ENCODE data around the gene MSRB2.
A peak's percentile ranks its signal among the peaks of the same experiment; 100 is the strongest.

The MSRB2 gene

DNA sequence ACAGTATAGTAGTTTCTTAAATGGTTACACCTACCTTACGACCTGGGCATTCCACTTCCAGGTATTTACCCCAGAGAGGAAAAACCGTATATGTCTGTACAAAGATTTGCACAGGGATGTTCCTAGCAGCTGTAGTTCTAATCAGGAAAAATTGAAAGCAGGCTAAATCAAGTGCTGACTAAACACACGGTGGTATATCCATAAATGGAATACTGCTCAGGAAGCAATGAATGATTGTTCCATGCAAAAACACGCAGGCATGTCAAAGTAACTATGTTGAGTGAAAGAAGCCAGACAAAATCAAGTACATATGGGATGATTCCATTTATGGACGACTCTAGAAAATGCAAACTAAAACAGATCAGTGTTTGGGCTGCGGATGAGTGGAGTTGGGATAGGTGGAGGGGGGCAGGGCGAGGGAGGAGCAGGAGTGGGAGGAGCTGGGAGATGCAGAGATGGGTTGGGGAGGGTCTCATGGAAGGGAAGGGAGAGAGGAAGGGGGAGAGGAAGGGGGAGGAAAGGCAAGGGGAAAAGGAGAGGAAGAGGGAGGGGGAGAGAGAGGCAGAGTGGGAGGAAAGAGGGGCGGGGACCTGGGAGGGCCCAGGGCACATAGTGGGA, 484 bp upstream of the MSRB2 start:
- Histone ChIP-seq H2AFZ (ENCODE audit: low read length) (no peak overlapping the region), H3K36me3 (ENCODE audit: insufficient read depth, low read length) (no peaks in the 10 kb centered on the region; the same call in 1 of the 2 replicates), H3K9me2 (ENCODE audit: low read depth, low read length) (no peaks in the 10 kb centered on the region), H3K9me3 (ENCODE audit: low read length) (no peaks in the 10 kb centered on the region), H3K27me3 (ENCODE audit: insufficient read depth, low read length) (no peaks in the 10 kb centered on the region), H3K4me2 (ENCODE audit: low read length) (no peak overlapping the region), H3F3A (ENCODE audit: insufficient read depth, low read length) (peaks cover 6% of the 10 kb centered on the region; the same call in 1 of the 2 replicates), H3K9ac (ENCODE audit: low read length) (no peak overlapping the region), H4K20me1 (ENCODE audit: insufficient read depth, low read length) (no peaks in the 10 kb centered on the region), H3K4me3 (ENCODE audit: low read depth, low read length, poor library complexity, severe bottlenecking) (peak overlapping the region; percentile 87), H3K27ac (ENCODE audit: low read depth, low read length, poor library complexity, severe bottlenecking) (no peak overlapping the region), H3K4me1 (ENCODE audit: insufficient read depth, low read length, severe bottlenecking) (peaks cover 12% of the 10 kb centered on the region), H3K79me2 (ENCODE audit: insufficient read depth, low read length) (no peaks in the 10 kb centered on the region)
- TF ChIP-seq, protein P1, sequence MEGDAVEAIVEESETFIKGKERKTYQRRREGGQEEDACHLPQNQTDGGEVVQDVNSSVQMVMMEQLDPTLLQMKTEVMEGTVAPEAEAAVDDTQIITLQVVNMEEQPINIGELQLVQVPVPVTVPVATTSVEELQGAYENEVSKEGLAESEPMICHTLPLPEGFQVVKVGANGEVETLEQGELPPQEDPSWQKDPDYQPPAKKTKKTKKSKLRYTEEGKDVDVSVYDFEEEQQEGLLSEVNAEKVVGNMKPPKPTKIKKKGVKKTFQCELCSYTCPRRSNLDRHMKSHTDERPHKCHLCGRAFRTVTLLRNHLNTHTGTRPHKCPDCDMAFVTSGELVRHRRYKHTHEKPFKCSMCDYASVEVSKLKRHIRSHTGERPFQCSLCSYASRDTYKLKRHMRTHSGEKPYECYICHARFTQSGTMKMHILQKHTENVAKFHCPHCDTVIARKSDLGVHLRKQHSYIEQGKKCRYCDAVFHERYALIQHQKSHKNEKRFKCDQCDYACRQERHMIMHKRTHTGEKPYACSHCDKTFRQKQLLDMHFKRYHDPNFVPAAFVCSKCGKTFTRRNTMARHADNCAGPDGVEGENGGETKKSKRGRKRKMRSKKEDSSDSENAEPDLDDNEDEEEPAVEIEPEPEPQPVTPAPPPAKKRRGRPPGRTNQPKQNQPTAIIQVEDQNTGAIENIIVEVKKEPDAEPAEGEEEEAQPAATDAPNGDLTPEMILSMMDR (IDR thresholded peaks at IDR 0.05; ENCODE audit: low read length): no peak
- no peak for TF ChIP-seq EZH2 (IDR thresholded peaks at IDR 0.05; ENCODE audit: borderline replicate concordance, low read length)

DNA sequence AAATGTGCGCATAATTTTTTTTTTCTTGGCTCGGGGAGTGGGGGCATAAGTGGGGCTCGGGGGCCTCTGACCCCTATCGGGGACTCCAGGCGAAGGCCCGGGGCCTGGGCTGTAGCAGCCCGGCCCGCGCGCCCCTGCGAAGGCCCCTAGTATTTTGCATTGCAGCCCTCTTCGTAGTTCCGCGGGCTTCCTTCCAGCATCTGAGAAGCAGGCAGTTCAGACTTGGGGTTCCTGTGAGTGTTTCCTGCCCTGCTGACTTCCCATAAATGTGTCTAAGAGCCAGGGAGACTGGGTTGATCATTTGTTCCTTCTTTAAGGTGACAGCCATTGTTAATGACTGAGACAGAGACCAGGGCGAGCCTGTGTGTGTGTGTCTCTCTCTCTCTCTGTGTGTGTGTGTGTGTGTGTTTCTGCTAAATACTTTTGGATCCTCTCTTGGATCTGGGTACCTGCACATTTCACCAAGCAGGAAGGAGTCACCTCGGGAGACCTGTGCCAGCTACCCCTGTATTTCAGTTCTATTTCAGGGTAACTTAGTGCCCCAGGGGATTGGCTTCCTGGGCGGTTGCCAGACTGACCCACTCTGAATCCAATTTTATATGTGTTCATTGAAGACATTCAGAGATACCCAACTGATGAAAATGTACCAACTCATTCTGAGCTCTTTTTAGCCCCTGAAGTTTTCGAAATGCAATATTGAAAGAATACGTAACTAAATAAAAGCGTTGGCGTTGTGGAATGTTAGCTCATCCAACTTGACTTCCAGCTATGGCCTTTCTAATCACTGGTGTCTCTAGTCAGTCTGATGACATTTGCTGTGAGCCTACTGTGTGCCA, 805 bp downstream of the MSRB2 start:
- Histone ChIP-seq H3K79me2 (ENCODE audit: insufficient read depth, low read length) (no peaks in the 10 kb centered on the region), H2AFZ (ENCODE audit: low read length) (0 out of 2 replicates have a peak overlapping the region, but pooled peaks have one; percentile 60), H4K20me1 (ENCODE audit: insufficient read depth, low read length) (no peaks in the 10 kb centered on the region), H3K36me3 (ENCODE audit: insufficient read depth, low read length) (no peaks in the 10 kb centered on the region; the same call in 1 of the 2 replicates), H3K4me2 (ENCODE audit: low read length) (peak overlapping the region; percentile 92), H3K9ac (ENCODE audit: low read length) (peak overlapping the region; percentile 91), H3K4me3 (ENCODE audit: low read depth, low read length, poor library complexity, severe bottlenecking) (peak overlapping the region; percentile 87), H3F3A (ENCODE audit: insufficient read depth, low read length) (peaks cover 6% of the 10 kb centered on the region; the same call in 1 of the 2 replicates), H3K27ac (ENCODE audit: low read depth, low read length, poor library complexity, severe bottlenecking) (no peak overlapping the region), H3K9me3 (ENCODE audit: low read length) (no peaks in the 10 kb centered on the region), H3K4me1 (ENCODE audit: insufficient read depth, low read length, severe bottlenecking) (peaks cover 12% of the 10 kb centered on the region), H3K27me3 (ENCODE audit: insufficient read depth, low read length) (no peaks in the 10 kb centered on the region), H3K9me2 (ENCODE audit: low read depth, low read length) (no peaks in the 10 kb centered on the region)
- no peak for TF ChIP-seq EZH2 (IDR thresholded peaks at IDR 0.05; ENCODE audit: borderline replicate concordance, low read length)
- TF ChIP-seq, protein P1 (IDR thresholded peaks at IDR 0.05; ENCODE audit: low read length): no peak

DNA sequence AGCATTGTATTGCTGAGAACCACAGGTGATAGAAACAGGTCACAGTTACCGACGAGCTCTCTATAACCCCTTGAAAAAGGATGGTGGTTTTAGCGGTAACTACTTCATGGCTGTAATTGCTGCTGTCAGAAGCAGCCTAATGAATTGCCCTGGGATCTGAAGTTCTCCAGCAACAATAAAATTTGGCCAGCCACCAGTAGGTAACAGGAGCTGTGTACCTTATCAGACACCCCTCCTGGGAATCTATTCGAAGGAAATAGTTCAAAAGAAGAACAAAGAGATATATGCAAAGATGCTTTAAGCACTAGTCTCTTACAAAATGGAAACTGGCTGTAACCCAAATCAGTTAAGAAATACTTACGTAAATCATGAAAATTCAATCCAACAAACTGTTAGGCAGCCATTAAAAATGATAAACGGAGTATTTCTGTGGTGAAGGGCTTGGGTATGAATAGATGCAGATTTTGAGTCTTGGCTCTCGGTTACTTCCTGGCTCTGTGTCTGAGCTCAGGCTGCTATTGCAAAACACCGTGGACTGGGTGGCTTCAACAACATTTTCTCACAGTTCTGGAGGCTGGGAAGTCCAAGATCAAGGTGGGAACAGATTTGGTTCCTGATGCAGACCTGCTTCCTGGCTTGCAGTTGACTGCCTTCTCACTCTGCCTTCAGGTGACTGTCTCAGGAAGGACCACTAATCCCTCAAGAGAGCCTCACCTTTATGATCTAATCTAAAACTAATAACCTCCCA, 1.6 kb downstream of the MSRB2 start:
- peak overlapping the region; percentile 92 for H3K4me2 ChIP-seq (ENCODE audit: low read length)
- no peaks in the 10 kb centered on the region for H3K27me3 ChIP-seq (ENCODE audit: insufficient read depth, low read length)
- no peaks in the 10 kb centered on the region for H3K79me2 ChIP-seq (ENCODE audit: insufficient read depth, low read length)
- H2AFZ ChIP-seq (ENCODE audit: low read length): no peak overlapping the region
- H3K27ac ChIP-seq (ENCODE audit: low read depth, low read length, poor library complexity, severe bottlenecking): no peak overlapping the region
- H3K4me3 ChIP-seq (ENCODE audit: low read depth, low read length, poor library complexity, severe bottlenecking): peak overlapping the region; percentile 87
- no peaks in the 10 kb centered on the region for H4K20me1 ChIP-seq (ENCODE audit: insufficient read depth, low read length)
- no peak overlapping the region for H3K9ac ChIP-seq (ENCODE audit: low read length)
- H3K4me1 ChIP-seq (ENCODE audit: insufficient read depth, low read length, severe bottlenecking): peaks cover 12% of the 10 kb centered on the region
- no peaks in the 10 kb centered on the region for H3K9me3 ChIP-seq (ENCODE audit: low read length)
- H3K9me2 ChIP-seq (ENCODE audit: low read depth, low read length): no peaks in the 10 kb centered on the region
- peaks cover 6% of the 10 kb centered on the region; the same call in 1 of the 2 replicates for H3F3A ChIP-seq (ENCODE audit: insufficient read depth, low read length)
- TF ChIP-seq, protein P1 (IDR thresholded peaks at IDR 0.05; ENCODE audit: low read length): no peak
- TF ChIP-seq EZH2 (IDR thresholded peaks at IDR 0.05; ENCODE audit: borderline replicate concordance, low read length): no peak
- H3K36me3 ChIP-seq (ENCODE audit: insufficient read depth, low read length): no peaks in the 10 kb centered on the region; the same call in 1 of the 2 replicates

All from OCI-LY1 (cell line).